Activated CD4-positive, alpha-beta T cell treated with anti-CD3 and anti-CD28 coated beads, Interleukin-2, amount 10 ng/mL, durations not matched to agents 24 days and 14 days (primary cell): ENCODE results near the gene TNXB. TPM values are rescaled to one million over a fixed set of nuclear protein-coding genes. Genes with fewer than 3 reads are reported as not detected.
"Not testable (repeated sequence)": the region's sequence is repeated elsewhere in the genome, so short reads cannot be mapped to it uniquely, and the experiment has no call there.

Experiments used
- DNase-seq: peaks from one replicate; pipeline ENCODE4 v3.0.0; 2022
- H3K27ac Mint-ChIP-seq: one replicate; pipeline ENCODE4 v1.8.0; 2022; ENCODE audit warnings: mild to moderate bottlenecking, mixed read lengths
- H3K27me3 Mint-ChIP-seq: one replicate; pipeline ENCODE4 v1.8.0; 2022; ENCODE audit warnings: mixed read lengths
- H3K36me3 Mint-ChIP-seq: one replicate; pipeline ENCODE4 v1.8.0; 2022; ENCODE audit warnings: low read depth, mild to moderate bottlenecking, mixed read lengths
- H3K4me1 Mint-ChIP-seq: one replicate; pipeline ENCODE4 v1.8.0; 2021; ENCODE audit warnings: mixed read lengths
- H3K4me3 Mint-ChIP-seq: one replicate; pipeline ENCODE4 v1.8.0; 2022; ENCODE audit warnings: mild to moderate bottlenecking, moderate library complexity, mixed read lengths
- H3K9me3 Mint-ChIP-seq: one replicate; pipeline ENCODE4 v1.8.0; 2021; ENCODE audit warnings: mixed read lengths
- intact Hi-C: fragments of 100-400 bp; cut with micrococcal nuclease; formaldehyde crosslinking; loops from one replicate; pipeline ENCODE4 v1.15.1; 2023
- total RNA-seq: library from RNA; stranded (reverse); gene quantifications from 2 replicates; pipeline ENCODE4 v1.2.3, GENCODE V29; 2022

The TNXB gene
- total RNA-seq, 1 donor from 2014 or later: 3.3 TPM

DNA sequence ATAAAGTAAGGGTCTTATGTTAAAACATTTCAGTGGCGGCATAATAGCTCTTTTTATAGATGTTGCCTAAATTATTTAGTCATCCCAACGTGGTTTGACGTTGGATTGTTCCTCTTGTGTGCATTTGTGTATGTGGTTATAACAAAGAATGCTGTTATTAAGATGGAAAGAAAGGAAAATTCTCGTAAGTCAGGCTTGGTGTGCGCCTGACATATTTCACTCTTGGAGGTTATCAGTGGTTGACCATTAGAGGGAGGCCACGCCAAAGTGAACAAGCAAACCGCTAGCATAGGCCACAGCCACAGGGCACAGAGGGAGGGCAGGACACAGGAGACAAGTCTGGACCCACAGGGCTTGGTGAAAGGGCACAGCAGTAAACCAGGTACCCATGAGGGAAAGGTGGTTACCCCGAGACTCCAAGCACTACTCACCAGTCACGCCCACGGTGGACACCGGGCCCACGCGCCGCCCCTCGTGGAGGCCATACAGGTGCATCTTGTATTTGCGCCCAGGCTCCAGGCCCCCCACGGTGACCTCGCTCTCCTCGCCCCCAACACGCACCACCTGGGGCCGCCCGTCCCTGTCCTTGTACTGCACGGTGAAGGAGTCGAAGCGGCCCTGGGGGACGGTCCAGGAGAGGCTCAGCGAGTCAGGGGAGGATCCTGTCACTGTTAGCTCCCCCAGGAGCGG is 48.0 kb downstream of the TNXB start:
- intact Hi-C loops: no loop called here
- Mint-ChIP-seq H3K36me3 (no peaks in the 10 kb centered on the region), H3K27ac (no peak overlapping the region), H3K4me3 (no peak overlapping the region), H3K9me3 (no peaks in the 10 kb centered on the region), H3K27me3 (no peaks in the 10 kb centered on the region), H3K4me1 (no peaks in the 10 kb centered on the region)
- no peak for DNase-seq

DNA sequence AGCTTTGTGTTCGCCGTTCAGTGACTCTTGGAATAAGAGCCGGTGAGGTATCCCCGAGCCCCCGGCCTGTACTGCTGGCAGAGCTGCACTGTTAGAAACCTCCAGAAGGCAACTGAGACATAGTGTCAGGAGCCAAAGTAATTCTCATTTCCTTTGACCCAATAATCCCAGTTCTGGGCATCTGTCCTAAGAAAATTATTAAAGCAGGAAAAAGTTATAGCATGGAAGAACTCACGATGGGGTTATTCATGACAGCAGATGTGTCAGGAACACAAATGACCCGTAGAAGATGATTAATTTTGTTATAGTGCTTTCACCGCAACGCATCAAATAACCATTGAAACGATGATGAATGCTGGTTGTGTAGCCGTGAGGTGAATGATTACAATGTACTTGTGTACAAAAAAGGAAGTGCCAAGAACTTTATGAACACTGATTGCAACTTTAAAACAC is 50.6 kb downstream of the TNXB start:
- Mint-ChIP-seq H3K27ac (no peak overlapping the region), H3K36me3 (no peaks in the 10 kb centered on the region), H3K4me1 (no peaks in the 10 kb centered on the region), H3K4me3 (no peak overlapping the region), H3K9me3 (no peaks in the 10 kb centered on the region), H3K27me3 (no peaks in the 10 kb centered on the region)
- intact Hi-C loops: no loop called here
- no peak for DNase-seq

DNA sequence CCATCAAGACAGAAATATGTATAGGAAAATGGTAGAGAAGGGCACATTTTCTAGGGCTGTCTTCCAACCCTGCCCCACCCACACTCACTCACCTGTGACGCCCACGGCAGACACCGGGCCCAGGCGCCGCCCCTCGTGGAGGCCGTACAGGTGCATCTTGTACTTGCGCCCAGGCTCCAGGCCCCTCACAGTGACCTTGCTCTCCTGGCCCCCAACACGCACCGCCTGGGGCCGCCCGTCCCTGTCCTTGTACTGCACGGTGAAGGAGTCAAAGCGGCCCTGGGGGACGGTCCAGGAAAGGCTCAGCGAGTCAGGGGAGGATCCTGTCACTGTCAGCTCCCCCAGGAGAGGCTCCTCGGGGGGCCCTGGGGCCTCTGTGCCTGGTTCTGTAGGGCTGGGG is 51.2 kb downstream of the TNXB start:
- Mint-ChIP-seq H3K4me1 (no peaks in the 10 kb centered on the region), H3K9me3 (no peaks in the 10 kb centered on the region), H3K27ac (no peak overlapping the region), H3K27me3 (no peaks in the 10 kb centered on the region), H3K36me3 (no peaks in the 10 kb centered on the region), H3K4me3 (no peak overlapping the region)
- intact Hi-C loops: no loop called here
- no peak for DNase-seq

DNA sequence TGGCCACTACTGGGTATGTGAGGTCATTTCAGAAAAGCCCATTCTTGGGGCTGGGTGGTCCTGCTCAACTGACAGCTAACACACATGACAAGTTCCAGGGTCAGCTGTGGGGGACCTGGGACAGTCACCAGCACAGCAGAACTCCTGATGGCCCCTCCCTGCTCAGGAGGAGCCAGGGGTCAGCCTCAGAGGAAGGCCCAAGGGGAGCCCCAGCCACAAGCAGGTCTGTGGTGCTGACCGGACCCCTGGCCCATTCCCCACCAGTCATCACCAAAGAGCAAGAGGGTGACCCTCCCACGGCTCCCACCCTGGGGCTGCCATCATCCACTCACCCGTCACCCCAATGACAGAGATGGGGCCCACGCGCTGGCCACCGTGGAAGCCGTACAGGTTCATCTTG is 52.9 kb downstream of the TNXB start:
- Mint-ChIP-seq H3K27ac (no peak overlapping the region), H3K36me3 (no peaks in the 10 kb centered on the region), H3K4me3 (no peak overlapping the region), H3K4me1 (no peaks in the 10 kb centered on the region), H3K9me3 (no peaks in the 10 kb centered on the region), H3K27me3 (no peaks in the 10 kb centered on the region)
- no peak for DNase-seq
- intact Hi-C loops: no loop called here

DNA sequence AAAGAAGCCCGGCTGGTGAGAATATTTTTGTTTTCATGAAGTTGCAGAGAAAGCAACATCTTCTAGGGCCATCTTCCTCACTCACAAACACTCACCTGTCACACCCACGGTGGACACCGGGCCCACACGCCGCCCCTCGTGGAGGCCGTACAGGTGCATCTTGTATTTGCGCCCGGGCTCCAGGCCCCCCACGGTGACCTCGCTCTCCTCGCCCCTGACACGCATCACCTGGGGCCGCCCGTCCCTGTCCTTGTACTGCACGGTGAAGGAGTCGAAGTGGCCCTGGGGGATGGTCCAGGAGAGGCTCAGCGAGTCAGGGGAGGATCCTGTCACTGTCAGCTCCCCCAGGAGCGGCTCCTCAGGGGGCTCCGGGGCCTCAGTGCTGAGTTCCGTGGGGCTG is 53.4 kb downstream of the TNXB start:
- H3K9me3 Mint-ChIP-seq, H3K4me3 Mint-ChIP-seq, H3K36me3 Mint-ChIP-seq, H3K4me1 Mint-ChIP-seq, H3K27me3 Mint-ChIP-seq, H3K27ac Mint-ChIP-seq, intact Hi-C loops, DNase-seq: not testable (repeated sequence)

DNA sequence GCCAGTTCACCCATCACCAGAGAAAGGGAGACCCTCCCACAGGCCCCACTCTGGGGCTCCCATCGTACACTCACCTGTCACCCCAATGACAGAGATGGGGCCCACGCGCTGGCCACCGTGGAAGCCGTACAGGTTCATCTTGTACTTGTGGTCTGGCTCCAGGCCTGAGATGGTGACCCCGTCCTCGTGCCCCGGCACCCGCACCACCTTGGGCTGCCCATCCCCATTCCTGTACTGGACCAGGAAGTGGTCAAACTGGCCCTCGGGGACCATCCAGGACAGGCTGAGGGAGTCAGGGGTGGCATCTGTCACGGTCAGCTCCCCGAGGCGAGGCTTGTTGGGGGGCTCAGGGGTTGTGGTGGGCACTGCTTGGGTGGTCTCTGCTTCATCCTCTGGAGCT is 55.8 kb downstream of the TNXB start:
- H3K27me3 Mint-ChIP-seq, H3K9me3 Mint-ChIP-seq, intact Hi-C loops, DNase-seq, H3K36me3 Mint-ChIP-seq, H3K27ac Mint-ChIP-seq, H3K4me3 Mint-ChIP-seq, H3K4me1 Mint-ChIP-seq: not testable (repeated sequence)

DNA sequence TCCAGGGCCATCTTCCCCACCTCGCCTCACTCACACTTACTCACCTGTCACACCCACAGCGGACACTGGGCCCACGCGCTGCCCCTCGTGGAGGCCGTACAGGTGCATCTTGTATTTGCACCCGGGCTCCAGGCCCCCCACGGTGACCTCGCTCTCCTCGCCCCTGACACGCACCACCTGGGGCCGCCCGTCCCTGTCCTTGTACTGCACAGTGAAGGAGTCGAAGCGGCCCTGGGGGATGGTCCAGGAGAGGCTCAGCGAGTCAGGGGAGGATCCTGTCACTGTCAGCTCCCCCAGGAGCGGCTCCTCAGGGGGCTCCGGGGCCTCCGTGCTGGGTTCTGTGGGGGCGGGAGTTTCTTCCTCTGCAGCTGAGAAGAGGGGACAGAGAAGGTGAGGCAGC is 56.5 kb downstream of the TNXB start:
- H3K4me1 Mint-ChIP-seq, H3K4me3 Mint-ChIP-seq, H3K36me3 Mint-ChIP-seq, H3K9me3 Mint-ChIP-seq, H3K27ac Mint-ChIP-seq, intact Hi-C loops, H3K27me3 Mint-ChIP-seq, DNase-seq: not testable (repeated sequence)

DNA sequence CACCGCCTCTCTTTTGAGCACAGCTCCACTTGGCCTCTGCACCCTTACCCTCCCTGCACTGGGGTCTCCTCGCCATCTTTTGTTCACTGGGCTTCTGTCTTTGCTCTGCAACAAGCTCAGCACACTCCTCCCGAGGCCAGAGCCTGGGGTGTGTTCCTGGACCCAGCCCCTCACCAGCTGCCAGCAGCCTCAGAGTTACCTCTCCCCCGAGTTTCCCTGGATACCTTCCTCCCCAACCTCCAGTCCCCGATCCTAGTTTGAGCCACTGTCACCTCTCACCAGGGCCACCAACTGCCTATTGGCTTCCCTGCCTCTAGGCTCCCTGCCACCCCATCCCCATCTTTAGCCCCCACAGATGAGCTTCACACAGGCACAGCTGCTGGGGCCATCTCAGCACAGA is 58.6 kb downstream of the TNXB start:
- H3K4me3 Mint-ChIP-seq: no peak overlapping the region
- no peaks in the 10 kb centered on the region for H3K9me3 Mint-ChIP-seq
- no peaks in the 10 kb centered on the region for H3K36me3 Mint-ChIP-seq
- H3K27ac Mint-ChIP-seq: no peak overlapping the region
- intact Hi-C loops: no loop called here
- no peak for DNase-seq
- H3K4me1 Mint-ChIP-seq: no peaks in the 10 kb centered on the region
- peaks cover 2% of the 10 kb centered on the region for H3K27me3 Mint-ChIP-seq

DNA sequence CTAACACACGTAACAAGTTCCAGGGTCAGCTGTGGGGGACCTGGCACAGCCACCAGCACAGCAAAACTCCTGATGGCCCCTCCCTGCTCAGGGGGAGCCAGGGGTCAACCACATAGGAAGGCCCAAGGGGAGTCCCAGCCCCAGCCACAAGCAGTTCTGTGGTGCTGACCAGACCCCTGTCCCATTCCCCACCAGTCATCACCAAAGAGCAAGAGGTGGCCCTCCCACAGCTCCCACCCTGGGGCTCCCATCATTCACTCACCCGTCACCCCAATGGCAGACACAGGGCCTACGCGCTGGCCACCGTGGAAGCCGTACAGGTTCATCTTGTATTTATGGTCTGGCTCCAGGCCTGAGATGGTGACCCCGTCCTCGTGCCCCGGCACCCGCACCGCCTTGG is 59.4 kb downstream of the TNXB start:
- H3K27me3 Mint-ChIP-seq, H3K9me3 Mint-ChIP-seq, DNase-seq, H3K4me3 Mint-ChIP-seq, H3K4me1 Mint-ChIP-seq, H3K36me3 Mint-ChIP-seq, H3K27ac Mint-ChIP-seq: not testable (repeated sequence)
- intact Hi-C loops: loop anchor here (10.0 kb wide), 1 partner anchor 105 kb away; the partner anchor contains the start of genes PPT2 and PRRT1

DNA sequence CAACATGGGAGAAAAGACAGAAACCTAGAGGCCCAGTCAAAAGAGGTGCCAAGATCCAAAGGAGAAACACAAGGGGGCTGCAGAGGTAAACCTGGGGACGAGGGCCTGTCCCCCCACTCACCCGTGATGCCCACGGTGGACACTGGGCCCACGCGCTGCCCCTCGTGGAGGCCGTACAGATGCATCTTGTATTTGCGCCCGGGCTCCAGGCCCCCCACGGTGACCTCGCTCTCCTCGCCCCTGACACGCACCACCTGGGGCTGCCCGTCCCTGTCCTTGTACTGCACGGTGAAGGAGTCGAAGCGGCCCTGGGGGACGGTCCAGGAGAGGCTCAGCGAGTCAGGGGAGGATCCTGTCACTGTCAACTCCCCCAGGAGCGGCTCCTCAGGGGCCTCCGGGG is 60.0 kb downstream of the TNXB start:
- H3K27ac Mint-ChIP-seq, H3K36me3 Mint-ChIP-seq, H3K9me3 Mint-ChIP-seq, H3K27me3 Mint-ChIP-seq, H3K4me3 Mint-ChIP-seq, H3K4me1 Mint-ChIP-seq, DNase-seq: not testable (repeated sequence)
- intact Hi-C loops: loop anchor here (10.0 kb wide), 1 partner anchor 106 kb away; the partner anchor contains the start of genes PPT2 and PRRT1

DNA sequence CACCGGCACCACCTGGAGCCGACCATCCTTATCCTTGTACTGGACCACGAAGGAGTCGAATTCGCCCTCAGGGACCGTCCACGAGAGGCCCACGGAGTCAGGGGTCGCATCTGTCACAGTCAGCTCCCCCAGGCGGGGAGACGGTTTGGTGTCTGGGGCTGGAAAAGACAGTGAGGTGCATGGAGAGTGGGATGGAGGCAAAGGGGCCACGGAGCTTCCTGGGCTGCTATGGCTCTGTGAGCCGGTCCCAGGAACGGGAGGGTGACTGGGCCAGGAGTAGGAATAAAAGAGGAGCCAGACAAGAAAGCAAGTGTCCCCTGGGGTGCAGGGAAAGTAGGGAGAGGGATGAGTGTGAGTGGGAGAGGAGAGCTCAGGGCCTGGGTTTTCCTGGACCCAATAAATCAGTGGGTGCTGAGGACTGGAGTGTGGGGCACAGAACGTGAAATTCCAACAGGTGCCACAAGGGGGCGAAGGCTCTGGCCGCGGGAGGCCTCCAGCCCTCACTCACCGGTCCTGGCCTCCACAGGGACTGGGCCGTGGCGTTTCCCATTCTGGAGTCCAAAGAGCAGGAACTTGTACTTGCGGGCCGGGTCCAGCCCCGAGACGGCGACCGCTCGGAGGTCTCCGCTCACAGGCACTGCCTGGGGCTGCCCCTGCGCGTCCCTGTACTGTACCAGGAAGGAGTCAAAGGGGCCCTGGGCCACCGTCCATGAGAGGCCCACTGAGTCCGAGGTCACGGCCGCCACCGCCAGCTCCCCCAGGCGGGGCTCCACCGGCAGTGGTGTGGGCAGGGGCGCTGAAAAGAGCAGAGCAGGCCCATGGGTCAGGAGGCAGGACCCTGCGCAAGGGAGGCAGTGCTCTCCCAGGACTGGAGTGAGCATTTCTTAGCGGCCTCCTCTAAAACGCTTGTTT is 61.0 kb downstream of the TNXB start:
- DNase-seq: peak; percentile 91
- Mint-ChIP-seq H3K36me3 (no peaks in the 10 kb centered on the region), H3K27ac (no peak overlapping the region), H3K27me3 (peaks cover 2% of the 10 kb centered on the region), H3K9me3 (no peaks in the 10 kb centered on the region), H3K4me1 (no peaks in the 10 kb centered on the region), H3K4me3 (no peak overlapping the region)
- intact Hi-C loops: loop anchor here (10.0 kb wide), 1 partner anchor 107 kb away; the partner anchor contains the start of genes PPT2 and PRRT1

DNA sequence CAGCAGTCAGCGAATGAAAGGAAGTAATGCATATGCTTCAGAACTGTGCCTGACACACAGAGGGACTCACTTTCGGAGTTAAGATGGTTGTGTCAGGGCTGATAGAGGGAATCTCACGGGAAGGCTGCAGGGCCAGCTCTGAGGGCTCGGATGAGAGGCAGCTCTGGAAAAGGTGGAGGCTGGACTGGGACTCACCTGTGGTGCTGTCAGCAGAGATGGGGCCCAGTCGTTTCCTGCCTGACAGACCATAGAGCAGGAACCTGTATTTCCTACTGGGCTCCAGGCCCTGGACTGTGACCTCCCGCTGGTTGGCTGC is 61.6 kb downstream of the TNXB start:
- Mint-ChIP-seq H3K4me1 (no peaks in the 10 kb centered on the region), H3K4me3 (no peak overlapping the region), H3K9me3 (no peaks in the 10 kb centered on the region), H3K27me3 (peaks cover 2% of the 10 kb centered on the region), H3K36me3 (no peaks in the 10 kb centered on the region), H3K27ac (no peak overlapping the region)
- intact Hi-C loops: loop anchor here (10.0 kb wide), 1 partner anchor 107 kb away; the partner anchor contains the start of genes PPT2 and PRRT1
- no peak for DNase-seq

DNA sequence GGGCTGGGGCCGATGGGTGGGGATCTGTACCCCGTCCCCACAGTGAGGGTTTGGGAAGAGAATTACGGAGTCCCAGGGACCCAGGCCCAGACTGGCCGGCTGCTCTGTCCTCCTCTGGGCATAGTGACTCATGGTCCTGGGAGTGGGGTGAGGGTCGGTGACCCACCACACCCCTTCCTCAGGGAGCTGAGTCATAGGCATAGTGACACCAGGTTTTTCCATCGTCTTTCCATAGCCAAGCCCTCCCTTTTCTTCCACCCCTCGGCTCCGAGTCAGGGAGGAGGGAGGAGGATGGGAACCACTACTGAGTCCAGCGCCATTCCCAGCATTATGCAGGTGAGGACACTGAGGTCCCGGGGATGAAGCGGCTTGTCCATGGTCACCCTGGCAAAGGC is 62.1 kb downstream of the TNXB start:
- no peak overlapping the region for H3K27ac Mint-ChIP-seq
- no peak overlapping the region for H3K4me3 Mint-ChIP-seq
- DNase-seq: no peak
- intact Hi-C loops: loop anchor here (10.0 kb wide), 1 partner anchor 108 kb away; the partner anchor contains the start of genes PPT2 and PRRT1
- H3K36me3 Mint-ChIP-seq: no peaks in the 10 kb centered on the region
- peaks cover 2% of the 10 kb centered on the region for H3K27me3 Mint-ChIP-seq
- H3K4me1 Mint-ChIP-seq: no peaks in the 10 kb centered on the region
- no peaks in the 10 kb centered on the region for H3K9me3 Mint-ChIP-seq

DNA sequence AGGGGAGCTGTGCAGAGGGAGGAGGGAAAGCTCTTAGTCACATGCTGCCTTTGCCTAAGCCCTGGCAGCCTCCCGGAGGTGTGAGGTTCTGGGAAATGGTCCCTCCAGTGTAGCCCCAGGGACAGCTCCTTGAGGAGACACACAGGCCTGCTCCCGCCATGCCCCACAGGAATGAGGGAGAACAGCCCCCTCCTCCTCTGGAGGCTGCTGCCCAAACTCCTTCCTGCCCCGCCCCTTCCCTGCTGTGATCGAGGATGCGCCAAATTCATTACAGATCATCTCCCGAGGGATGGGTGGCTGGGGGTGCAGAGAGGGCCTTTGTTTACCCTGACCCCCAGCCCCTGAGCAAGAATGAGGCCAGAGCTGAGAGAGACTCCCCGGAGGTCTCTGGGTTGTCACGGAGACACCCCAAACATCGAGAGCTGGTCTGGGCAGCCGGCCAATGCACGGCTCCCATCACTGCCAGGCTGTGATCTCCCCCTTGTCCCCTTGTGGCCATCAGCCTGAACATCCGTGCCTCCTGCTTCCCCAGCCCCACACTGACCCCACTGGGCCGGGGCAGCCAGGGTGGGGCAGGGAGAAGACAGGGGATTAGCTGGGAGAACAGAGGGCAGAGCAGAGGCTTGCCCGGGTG is 62.6 kb downstream of the TNXB start:
- H3K36me3 Mint-ChIP-seq: no peaks in the 10 kb centered on the region
- H3K27me3 Mint-ChIP-seq: peaks cover 2% of the 10 kb centered on the region
- H3K4me1 Mint-ChIP-seq: no peaks in the 10 kb centered on the region
- no peaks in the 10 kb centered on the region for H3K9me3 Mint-ChIP-seq
- no peak for DNase-seq
- intact Hi-C loops: loop anchor here (10.0 kb wide), 1 partner anchor 108 kb away; the partner anchor contains the start of genes PPT2 and PRRT1
- H3K27ac Mint-ChIP-seq: no peak overlapping the region
- H3K4me3 Mint-ChIP-seq: no peak overlapping the region
